ENCODE measurements around the gene EVX2. TPM values are rescaled to one million over a fixed set of nuclear protein-coding genes. Genes with fewer than 3 reads are reported as not detected.

The EVX2 gene
- polyA plus RNA-seq, 5 donors = 0.03 TPM; not detected in 4

- no peak for DNase-seq
Observed at GRCh38 chr2:176084611-176085119, 903 bp upstream of the EVX2 start.

GRCh38 chr2:176082824-176083751, 674 bp downstream of the EVX2 start:
- no peak for DNase-seq

GRCh38 chr2:176082525-176082823, 1.3 kb downstream of the EVX2 start:
- no peak for DNase-seq

GRCh38 chr2:176081837-176082524, 1.8 kb downstream of the EVX2 start:
- no peak for DNase-seq

GRCh38 chr2:176081376-176081836, 2.4 kb downstream of the EVX2 start:
- DNase-seq = no peak

GRCh38 chr2:176080540-176081375, 3.0 kb downstream of the EVX2 start:
- DNase-seq = no peak

- no peak for DNase-seq
Observed at GRCh38 chr2:176079831-176080539, 3.8 kb downstream of the EVX2 start.

- DNase-seq = no peak
Observed at GRCh38 chr2:176079285-176079830, 4.4 kb downstream of the EVX2 start.

- no peak for DNase-seq
Observed at GRCh38 chr2:176078541-176079284, 5.0 kb downstream of the EVX2 start.

GRCh38 chr2:176076796-176077195, 7.0 kb downstream of the EVX2 start:
- no peak for DNase-seq

GRCh38 chr2:176076063-176076462, 7.7 kb downstream of the EVX2 start:
- no peak for DNase-seq

GRCh38 chr2:176075481-176075880, 8.3 kb downstream of the EVX2 start:
- DNase-seq = no peak

- DNase-seq = no peak
Observed at GRCh38 chr2:176074919-176075425, 8.8 kb downstream of the EVX2 start.

- no peak for DNase-seq
Observed at GRCh38 chr2:176072951-176073904, 10.5 kb downstream of the EVX2 start.

GRCh38 chr2:176072292-176072669, 11.5 kb downstream of the EVX2 start:
- no peak for DNase-seq

GRCh38 chr2:176071330-176072291, 12.2 kb downstream of the EVX2 start:
- no peak for DNase-seq

- no peak for DNase-seq
Observed at GRCh38 chr2:176068419-176068832, 15.3 kb downstream of the EVX2 start.
